Hematopoietic multipotent progenitor cell treated with erythropoietin and hydrocortisone succinate and interleukin-3 and kit ligand, for 17 days (in vitro differentiated cells): Measurements from ENCODE around the gene KMO.
A peak's percentile ranks its signal among the peaks of the same experiment; 100 is the strongest.

Source experiments
- DNase-seq: peaks from one replicate; pipeline ENCODE4 v3.0.0-alpha.2; 2015; ENCODE audit warnings: low spot score

Gene KMO

GRCh38 chr1:241630005-241630404 lies 97.8 kb downstream of the KMO start:
- DNase-seq = no peak

GRCh38 chr1:241630476-241630875 lies 98.3 kb downstream of the KMO start:
- DNase-seq = no peak

GRCh38 chr1:241630899-241631298 lies 98.7 kb downstream of the KMO start:
- DNase-seq = no peak

GRCh38 chr1:241631674-241632073 lies 99.5 kb downstream of the KMO start:
- no peak for DNase-seq

- DNase-seq = no peak
Measured at GRCh38 chr1:241632987-241633386, 100.8 kb downstream of the KMO start.

GRCh38 chr1:241635556-241636152 lies 103.5 kb downstream of the KMO start:
- no peak for DNase-seq

GRCh38 chr1:241636291-241636690 lies 104.1 kb downstream of the KMO start:
- DNase-seq = no peak

GRCh38 chr1:241637046-241637590 lies 104.9 kb downstream of the KMO start:
- no peak for DNase-seq

- DNase-seq = no peak
Measured at GRCh38 chr1:241637604-241638003, 105.4 kb downstream of the KMO start.

- DNase-seq = no peak
Measured at GRCh38 chr1:241638099-241638682, 106.0 kb downstream of the KMO start.

- peak; percentile 12 for DNase-seq
Measured at GRCh38 chr1:241638909-241639622, 106.9 kb downstream of the KMO start.

GRCh38 chr1:241639623-241640148 lies 107.5 kb downstream of the KMO start:
- DNase-seq = no peak

- DNase-seq = peak; percentile 86
Measured at GRCh38 chr1:241640149-241640866, 108.1 kb downstream of the KMO start, which contains the start of the genes CHML and OPN3. CHML (minus strand) TSS chr1:241640369; CDS start chr1:241635766, 4,603 bp downstream. OPN3 (minus strand) TSS chr1:241640369; CDS start chr1:241640254, 115 bp downstream.

GRCh38 chr1:241640867-241641622 lies 108.9 kb downstream of the KMO start:
- DNase-seq = no peak

- no peak for DNase-seq
Measured at GRCh38 chr1:241641773-241642592, 109.8 kb downstream of the KMO start.

- no peak for DNase-seq
Measured at GRCh38 chr1:241642593-241642944, 110.4 kb downstream of the KMO start.

GRCh38 chr1:241644259-241644658 lies 112.1 kb downstream of the KMO start:
- no peak for DNase-seq

GRCh38 chr1:241645199-241645598 lies 113.0 kb downstream of the KMO start:
- no peak for DNase-seq
